Left cardiac atrium (tissue), 4 donors: ENCODE data around the gene SEMA4C. TPM values are rescaled to one million over a fixed set of nuclear protein-coding genes. Genes with fewer than 3 reads are reported as not detected.

Source experiments
- ATAC-seq, 2 donors: fragments of 200-7000 bp; cut with Tn5 transposase; one replicate each; pipeline ENCODE4 v1.9.1; 2020; ENCODE audit warnings: mild to moderate bottlenecking in 2 of 2, moderate library complexity in 2 of 2
- DNase-seq: peaks from one replicate; pipeline ENCODE4 v3.0.0-alpha.2; 2020
- intact Hi-C, 2 donors: fragments of 100-400 bp; cut with DNase I; formaldehyde crosslinking; loops; one replicate each; pipeline versions ENCODE4 v1.14.1 to v1.15.1; 2022 to 2023
- total RNA-seq, 2 donors: library from RNA; stranded (reverse); fragmentation: NEBNext Ultra II Directional; extraction: Animal tissue kit (Norgen Biotek cat#: 25700); gene quantifications; one replicate each; pipeline ENCODE4 v1.2.1, GENCODE V29; 2021
- donor health status: DM: no; HTN: yes; CAD: no.
- donor health status: DM: no; HTN: yes; CAD: no; lungs with severe emphysema.
- donor health status: DM: yes; HTN: yes; CAD: no.
- donor health status: Dilated cardiomyopathy.

The SEMA4C gene
- total RNA-seq, 2 donors from 2014 or later: 22.1 to 24.8 TPM

- ATAC-seq (no peak), DNase-seq (no peak)
- intact Hi-C loops: no loop called here
Observed at GRCh38 chr2:96885432-96886347, 15.8 kb upstream of the SEMA4C start.

- ATAC-seq: no peak
- intact Hi-C loops: no loop called here
Observed at GRCh38 chr2:96884299-96885094, 14.6 kb upstream of the SEMA4C start.

GRCh38 chr2:96883306-96883705 is 13.4 kb upstream of the SEMA4C start:
- DNase-seq: no peak
- no peak for ATAC-seq
- intact Hi-C loops: no loop called here

More at GRCh38 chr2:96884299-96885094, 14.6 kb upstream of the SEMA4C start:
- DNase-seq: no peak

GRCh38 chr2:96882906-96883305 is 13.0 kb upstream of the SEMA4C start:
- intact Hi-C loops: no loop called here
- no peak for ATAC-seq
- no peak for DNase-seq

- intact Hi-C loops: no loop called here
- ATAC-seq (no peak), DNase-seq (no peak)
Observed at GRCh38 chr2:96882230-96882629, 12.3 kb upstream of the SEMA4C start.

GRCh38 chr2:96881349-96882195 is 11.7 kb upstream of the SEMA4C start:
- intact Hi-C loops: no loop called here
- peak in 1 of 2 donors; percentile 38 for ATAC-seq
- no peak for DNase-seq

- ATAC-seq (no peak), DNase-seq (no peak)
- intact Hi-C loops: no loop called here
Observed at GRCh38 chr2:96880891-96881273, 11.0 kb upstream of the SEMA4C start.

- intact Hi-C loops: no loop called here
- DNase-seq (no peak), ATAC-seq (no peak)
Observed at GRCh38 chr2:96879545-96880040, 9.7 kb upstream of the SEMA4C start.

GRCh38 chr2:96878796-96879544 is 9.1 kb upstream of the SEMA4C start:
- intact Hi-C loops: no loop called here
- ATAC-seq: no peak
- DNase-seq: no peak

- DNase-seq (no peak), ATAC-seq (no peak)
- intact Hi-C loops: no loop called here
Observed at GRCh38 chr2:96878171-96878570, 8.3 kb upstream of the SEMA4C start.

- ATAC-seq (no peak), DNase-seq (no peak)
- intact Hi-C loops: no loop called here
Observed at GRCh38 chr2:96877631-96878092, 7.8 kb upstream of the SEMA4C start.

GRCh38 chr2:96877042-96877451 is 7.2 kb upstream of the SEMA4C start:
- ATAC-seq: no peak
- DNase-seq: no peak
- intact Hi-C loops: no loop called here

- intact Hi-C loops: no loop called here
- ATAC-seq (no peak), DNase-seq (no peak)
Observed at GRCh38 chr2:96876269-96877041, 6.6 kb upstream of the SEMA4C start.

- no peak for ATAC-seq
- no peak for DNase-seq
- intact Hi-C loops: no loop called here
Observed at GRCh38 chr2:96875498-96876268, 5.8 kb upstream of the SEMA4C start.

- intact Hi-C loops: no loop called here
- DNase-seq: no peak
- no peak for ATAC-seq
Observed at GRCh38 chr2:96874198-96874831, 4.4 kb upstream of the SEMA4C start.

GRCh38 chr2:96873651-96874096 is 3.8 kb upstream of the SEMA4C start:
- DNase-seq (peak; percentile 82), ATAC-seq (peak in 1 of 2 donors; percentile 8)
- intact Hi-C loops: no loop called here
